ENCODE data around the gene KCNA4. TPM values are rescaled to one million over a fixed set of nuclear protein-coding genes. Genes with fewer than 3 reads are reported as not detected.

Gene KCNA4
- total and polyA plus RNA-seq, 7 donors = not detected

- whole genome bisulfite sequencing, 3 donors = 19 to 22% (median 20%) methylated on average over 2 of the region's 2 CpGs
- Histone ChIP-seq H3K27ac (no peak overlapping the region), H3K27me3 (ENCODE audit: insufficient read depth in 3 of 3, low read length in 2 of 3) (no peaks in the 10 kb centered on the region), H3K36me3 (ENCODE audit: insufficient read depth in 1 of 2, low read depth in 1 of 2) (no peaks in the 10 kb centered on the region), H3K4me1 (no peaks in the 10 kb centered on the region), H3K9me3 (no peaks in the 10 kb centered on the region), H3K4me3 (no peak overlapping the region)
- DNase-seq = no peak
- ATAC-seq = peak in 3 of 4 donors; percentile 22 to 61 (median 52)
- intact Hi-C loops (cut with DNase I) = no loop called here
- no peak for TF ChIP-seq CTCF (IDR thresholded peaks at IDR 0.05)
Measured at GRCh38 chr11:29963036-29963435, 53.8 kb downstream of the KCNA4 start.

GRCh38 chr11:29962243-29962642 is 54.6 kb downstream of the KCNA4 start:
- Histone ChIP-seq H3K4me3 (no peak overlapping the region), H3K9me3 (no peaks in the 10 kb centered on the region), H3K27ac (no peak overlapping the region), H3K4me1 (no peaks in the 10 kb centered on the region), H3K27me3 (ENCODE audit: insufficient read depth in 3 of 3, low read length in 2 of 3) (no peaks in the 10 kb centered on the region), H3K36me3 (ENCODE audit: insufficient read depth in 1 of 2, low read depth in 1 of 2) (no peaks in the 10 kb centered on the region)
- intact Hi-C loops (cut with DNase I) = no loop called here
- DNase-seq (no peak), ATAC-seq (no peak)
- no peak for TF ChIP-seq CTCF (IDR thresholded peaks at IDR 0.05)
- 66 to 76% (median 73%) methylated on average over 2 of the region's 2 CpGs for WGBS, 3 donors

Other genes with a start within 250 kb of the KCNA4 start
- gene FSHB, start 214.0 kb upstream of the KCNA4 start, total RNA-seq = not detected
- gene FSHB, start 214.0 kb upstream of the KCNA4 start, polyA plus RNA-seq = not detected